Panc1 (cell line): Measurements from ENCODE around the gene C19orf53.

Experiments used
- POLR2AphosphoS5 ChIP-seq: IDR thresholded peaks from 2 replicates; pipeline ENCODE4 v1.6.1; 2012; ENCODE audit warnings: mild to moderate bottlenecking, low read depth, low read length, moderate library complexity
- TF ChIP-seq, protein P1 (sequence below): fragments of 450-650 bp; IDR thresholded peaks from 2 replicates; pipeline ENCODE4 v1.5.1; 2017; ENCODE audit warnings: mild to moderate bottlenecking

DNA sequence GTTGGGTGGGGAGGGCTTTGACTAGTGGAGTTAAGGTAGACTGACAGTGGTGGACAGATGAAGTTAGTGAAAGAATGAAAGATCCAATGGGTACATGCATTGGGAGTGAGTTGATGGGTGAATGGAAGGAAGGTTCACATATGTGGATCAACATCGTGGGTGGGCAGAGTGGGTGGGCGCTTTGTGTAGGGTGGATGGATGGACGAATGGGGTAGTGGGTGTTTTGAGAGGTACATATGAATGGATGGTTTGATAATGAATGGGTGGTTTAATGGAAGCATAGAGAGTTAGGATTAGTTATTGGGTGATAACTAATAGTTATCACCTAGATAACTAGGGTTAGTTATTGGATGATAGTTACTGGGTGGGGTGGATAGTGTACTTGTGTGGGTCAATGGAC, 32.5 kb downstream of the C19orf53 start:
- TF ChIP-seq POLR2AphosphoS5: no peak
- TF ChIP-seq, protein P1, sequence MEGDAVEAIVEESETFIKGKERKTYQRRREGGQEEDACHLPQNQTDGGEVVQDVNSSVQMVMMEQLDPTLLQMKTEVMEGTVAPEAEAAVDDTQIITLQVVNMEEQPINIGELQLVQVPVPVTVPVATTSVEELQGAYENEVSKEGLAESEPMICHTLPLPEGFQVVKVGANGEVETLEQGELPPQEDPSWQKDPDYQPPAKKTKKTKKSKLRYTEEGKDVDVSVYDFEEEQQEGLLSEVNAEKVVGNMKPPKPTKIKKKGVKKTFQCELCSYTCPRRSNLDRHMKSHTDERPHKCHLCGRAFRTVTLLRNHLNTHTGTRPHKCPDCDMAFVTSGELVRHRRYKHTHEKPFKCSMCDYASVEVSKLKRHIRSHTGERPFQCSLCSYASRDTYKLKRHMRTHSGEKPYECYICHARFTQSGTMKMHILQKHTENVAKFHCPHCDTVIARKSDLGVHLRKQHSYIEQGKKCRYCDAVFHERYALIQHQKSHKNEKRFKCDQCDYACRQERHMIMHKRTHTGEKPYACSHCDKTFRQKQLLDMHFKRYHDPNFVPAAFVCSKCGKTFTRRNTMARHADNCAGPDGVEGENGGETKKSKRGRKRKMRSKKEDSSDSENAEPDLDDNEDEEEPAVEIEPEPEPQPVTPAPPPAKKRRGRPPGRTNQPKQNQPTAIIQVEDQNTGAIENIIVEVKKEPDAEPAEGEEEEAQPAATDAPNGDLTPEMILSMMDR: no peak
